NCI-H2196 (cell line): ENCODE measurements around the gene GUCY1A2.
"Not testable (repeated sequence)": the region's sequence is repeated elsewhere in the genome, so short reads cannot be mapped to it uniquely, and the experiment has no call there.

Experiments
- DNase-seq: peaks from one replicate; lab custom pipeline; 2025; ENCODE audit not compliant: unreplicated experiment; lab: John Stamatoyannopoulos, UW

Gene GUCY1A2

GRCh38 chr11:106848526-106848925, 169.8 kb downstream of the GUCY1A2 start:
- DNase-seq: no peak

GRCh38 chr11:106842134-106842533, 176.1 kb downstream of the GUCY1A2 start:
- DNase-seq: no peak

- no peak for DNase-seq
These were observed 177.3 kb downstream of the GUCY1A2 start for GRCh38 chr11:106840947-106841346.

GRCh38 chr11:106840146-106840545, 178.1 kb downstream of the GUCY1A2 start:
- no peak for DNase-seq

- no peak for DNase-seq
These were observed 183.7 kb downstream of the GUCY1A2 start for GRCh38 chr11:106834567-106834966.

- no peak for DNase-seq
These were observed 189.3 kb downstream of the GUCY1A2 start for GRCh38 chr11:106828976-106829375.

GRCh38 chr11:106828576-106828975, 189.7 kb downstream of the GUCY1A2 start:
- no peak for DNase-seq

- no peak for DNase-seq
These were observed 190.6 kb downstream of the GUCY1A2 start for GRCh38 chr11:106827687-106828086.

- not testable (repeated sequence) for DNase-seq
These were observed 191.7 kb downstream of the GUCY1A2 start for GRCh38 chr11:106826558-106826957.

GRCh38 chr11:106821826-106822225, 196.4 kb downstream of the GUCY1A2 start:
- no peak for DNase-seq

GRCh38 chr11:106821291-106821690, 197.0 kb downstream of the GUCY1A2 start:
- DNase-seq: no peak

GRCh38 chr11:106818443-106818842, 199.8 kb downstream of the GUCY1A2 start:
- no peak for DNase-seq

- DNase-seq: no peak
These were observed 203.1 kb downstream of the GUCY1A2 start for GRCh38 chr11:106815209-106815608.

GRCh38 chr11:106813806-106814205, 204.5 kb downstream of the GUCY1A2 start:
- DNase-seq: no peak

GRCh38 chr11:106794058-106794457, 224.2 kb downstream of the GUCY1A2 start:
- no peak for DNase-seq

GRCh38 chr11:106789406-106789805, 228.9 kb downstream of the GUCY1A2 start:
- DNase-seq: no peak

GRCh38 chr11:106787454-106787853, 230.8 kb downstream of the GUCY1A2 start:
- no peak for DNase-seq

GRCh38 chr11:106785913-106786650, 232.2 kb downstream of the GUCY1A2 start:
- DNase-seq: no peak

GRCh38 chr11:106777302-106777701, 241.0 kb downstream of the GUCY1A2 start:
- DNase-seq: not testable (repeated sequence)

- no peak for DNase-seq
These were observed 247.7 kb downstream of the GUCY1A2 start for GRCh38 chr11:106770489-106771085.

- no peak for DNase-seq
These were observed 252.6 kb downstream of the GUCY1A2 start for GRCh38 chr11:106765469-106766258.

- DNase-seq: no peak
These were observed 254.8 kb downstream of the GUCY1A2 start for GRCh38 chr11:106763501-106763900.
